Measurements from ENCODE around the gene PPM1D. TPM values are rescaled to one million over a fixed set of nuclear protein-coding genes. Genes with fewer than 3 reads are reported as not detected.

The PPM1D gene
- total and polyA plus RNA-seq, 2 experiments from 2014 or later: 7.8 to 13.3 TPM

GRCh38 chr17:60565233-60565632 is 34.8 kb upstream of the PPM1D start:
- H3F3A ChIP-seq (replicated peaks; ENCODE audit: low read depth): no peaks in the 10 kb centered on the region
- H3K4me1 Mint-ChIP-seq: no peaks in the 10 kb centered on the region
- no peaks in the 10 kb centered on the region for H3K4me1 ChIP-seq (ENCODE audit: insufficient read depth)
- no peak overlapping the region for H3K4me3 Mint-ChIP-seq
- H3K4me2 ChIP-seq: no peak overlapping the region
- H2AFZ ChIP-seq: no peak overlapping the region; the same call in 1 of the 2 replicates
- H4K20me1 ChIP-seq (replicated peaks; ENCODE audit: insufficient read depth): no peaks in the 10 kb centered on the region
- no peak overlapping the region for H3K27ac Mint-ChIP-seq
- H3K27me3 Mint-ChIP-seq (ENCODE audit: insufficient read depth, low read depth, poor library complexity): no peaks in the 10 kb centered on the region
- no peaks in the 10 kb centered on the region for H3K9me2 ChIP-seq (ENCODE audit: insufficient read depth)
- H3K27ac ChIP-seq (ENCODE audit: low read depth): no peak overlapping the region
- ATAC-seq (no peak), DNase-seq (ENCODE audit: low spot score) (no peak)
- no peaks in the 10 kb centered on the region for H3K36me3 ChIP-seq (ENCODE audit: insufficient read depth)
- no peaks in the 10 kb centered on the region for H3K27me3 ChIP-seq (ENCODE audit: insufficient read depth)
- H3K4me3 ChIP-seq: no peak overlapping the region
- no peaks in the 10 kb centered on the region for H3K79me2 ChIP-seq (replicated peaks; ENCODE audit: insufficient read depth)
- TF ChIP-seq ZNF331 (CRISPR knock-in tag; IDR thresholded peaks at IDR 0.05; ENCODE audit: low read depth): no peak
- TF ChIP-seq EZH2 (IDR thresholded peaks at IDR 0.05; ENCODE audit: low read depth, unreplicated experiment): no peak
- TF ChIP-seq, protein P1, sequence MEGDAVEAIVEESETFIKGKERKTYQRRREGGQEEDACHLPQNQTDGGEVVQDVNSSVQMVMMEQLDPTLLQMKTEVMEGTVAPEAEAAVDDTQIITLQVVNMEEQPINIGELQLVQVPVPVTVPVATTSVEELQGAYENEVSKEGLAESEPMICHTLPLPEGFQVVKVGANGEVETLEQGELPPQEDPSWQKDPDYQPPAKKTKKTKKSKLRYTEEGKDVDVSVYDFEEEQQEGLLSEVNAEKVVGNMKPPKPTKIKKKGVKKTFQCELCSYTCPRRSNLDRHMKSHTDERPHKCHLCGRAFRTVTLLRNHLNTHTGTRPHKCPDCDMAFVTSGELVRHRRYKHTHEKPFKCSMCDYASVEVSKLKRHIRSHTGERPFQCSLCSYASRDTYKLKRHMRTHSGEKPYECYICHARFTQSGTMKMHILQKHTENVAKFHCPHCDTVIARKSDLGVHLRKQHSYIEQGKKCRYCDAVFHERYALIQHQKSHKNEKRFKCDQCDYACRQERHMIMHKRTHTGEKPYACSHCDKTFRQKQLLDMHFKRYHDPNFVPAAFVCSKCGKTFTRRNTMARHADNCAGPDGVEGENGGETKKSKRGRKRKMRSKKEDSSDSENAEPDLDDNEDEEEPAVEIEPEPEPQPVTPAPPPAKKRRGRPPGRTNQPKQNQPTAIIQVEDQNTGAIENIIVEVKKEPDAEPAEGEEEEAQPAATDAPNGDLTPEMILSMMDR (conservative IDR thresholded peaks at IDR 0.05; ENCODE audit: low read depth in 2 of 2): no peak
- TF ChIP-seq CREB1 (CRISPR knock-in tag; IDR thresholded peaks at IDR 0.05; ENCODE audit: low read depth): no peak
- TF ChIP-seq, protein P2, sequence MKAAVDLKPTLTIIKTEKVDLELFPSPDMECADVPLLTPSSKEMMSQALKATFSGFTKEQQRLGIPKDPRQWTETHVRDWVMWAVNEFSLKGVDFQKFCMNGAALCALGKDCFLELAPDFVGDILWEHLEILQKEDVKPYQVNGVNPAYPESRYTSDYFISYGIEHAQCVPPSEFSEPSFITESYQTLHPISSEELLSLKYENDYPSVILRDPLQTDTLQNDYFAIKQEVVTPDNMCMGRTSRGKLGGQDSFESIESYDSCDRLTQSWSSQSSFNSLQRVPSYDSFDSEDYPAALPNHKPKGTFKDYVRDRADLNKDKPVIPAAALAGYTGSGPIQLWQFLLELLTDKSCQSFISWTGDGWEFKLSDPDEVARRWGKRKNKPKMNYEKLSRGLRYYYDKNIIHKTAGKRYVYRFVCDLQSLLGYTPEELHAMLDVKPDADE (IDR thresholded peaks at IDR 0.05): no peak
- no peak for TF ChIP-seq EZH2phosphoT487 (IDR thresholded peaks at IDR 0.05; ENCODE audit: unreplicated experiment)
- no peak for TF ChIP-seq NANOG (IDR thresholded peaks at IDR 0.05; ENCODE audit: borderline replicate concordance)
- TF ChIP-seq REST (IDR thresholded peaks at IDR 0.05; ENCODE audit: unreplicated experiment): no peak
- no peak for TF ChIP-seq STAT1 (IDR thresholded peaks at IDR 0.05; ENCODE audit: unreplicated experiment)
- TF ChIP-seq POLR2AphosphoS5 (IDR thresholded peaks at IDR 0.05; ENCODE audit: low read depth): no peak
- TF ChIP-seq JUNB (IDR thresholded peaks at IDR 0.05; ENCODE audit: unreplicated experiment): no peak
- TF ChIP-seq, protein P3, sequence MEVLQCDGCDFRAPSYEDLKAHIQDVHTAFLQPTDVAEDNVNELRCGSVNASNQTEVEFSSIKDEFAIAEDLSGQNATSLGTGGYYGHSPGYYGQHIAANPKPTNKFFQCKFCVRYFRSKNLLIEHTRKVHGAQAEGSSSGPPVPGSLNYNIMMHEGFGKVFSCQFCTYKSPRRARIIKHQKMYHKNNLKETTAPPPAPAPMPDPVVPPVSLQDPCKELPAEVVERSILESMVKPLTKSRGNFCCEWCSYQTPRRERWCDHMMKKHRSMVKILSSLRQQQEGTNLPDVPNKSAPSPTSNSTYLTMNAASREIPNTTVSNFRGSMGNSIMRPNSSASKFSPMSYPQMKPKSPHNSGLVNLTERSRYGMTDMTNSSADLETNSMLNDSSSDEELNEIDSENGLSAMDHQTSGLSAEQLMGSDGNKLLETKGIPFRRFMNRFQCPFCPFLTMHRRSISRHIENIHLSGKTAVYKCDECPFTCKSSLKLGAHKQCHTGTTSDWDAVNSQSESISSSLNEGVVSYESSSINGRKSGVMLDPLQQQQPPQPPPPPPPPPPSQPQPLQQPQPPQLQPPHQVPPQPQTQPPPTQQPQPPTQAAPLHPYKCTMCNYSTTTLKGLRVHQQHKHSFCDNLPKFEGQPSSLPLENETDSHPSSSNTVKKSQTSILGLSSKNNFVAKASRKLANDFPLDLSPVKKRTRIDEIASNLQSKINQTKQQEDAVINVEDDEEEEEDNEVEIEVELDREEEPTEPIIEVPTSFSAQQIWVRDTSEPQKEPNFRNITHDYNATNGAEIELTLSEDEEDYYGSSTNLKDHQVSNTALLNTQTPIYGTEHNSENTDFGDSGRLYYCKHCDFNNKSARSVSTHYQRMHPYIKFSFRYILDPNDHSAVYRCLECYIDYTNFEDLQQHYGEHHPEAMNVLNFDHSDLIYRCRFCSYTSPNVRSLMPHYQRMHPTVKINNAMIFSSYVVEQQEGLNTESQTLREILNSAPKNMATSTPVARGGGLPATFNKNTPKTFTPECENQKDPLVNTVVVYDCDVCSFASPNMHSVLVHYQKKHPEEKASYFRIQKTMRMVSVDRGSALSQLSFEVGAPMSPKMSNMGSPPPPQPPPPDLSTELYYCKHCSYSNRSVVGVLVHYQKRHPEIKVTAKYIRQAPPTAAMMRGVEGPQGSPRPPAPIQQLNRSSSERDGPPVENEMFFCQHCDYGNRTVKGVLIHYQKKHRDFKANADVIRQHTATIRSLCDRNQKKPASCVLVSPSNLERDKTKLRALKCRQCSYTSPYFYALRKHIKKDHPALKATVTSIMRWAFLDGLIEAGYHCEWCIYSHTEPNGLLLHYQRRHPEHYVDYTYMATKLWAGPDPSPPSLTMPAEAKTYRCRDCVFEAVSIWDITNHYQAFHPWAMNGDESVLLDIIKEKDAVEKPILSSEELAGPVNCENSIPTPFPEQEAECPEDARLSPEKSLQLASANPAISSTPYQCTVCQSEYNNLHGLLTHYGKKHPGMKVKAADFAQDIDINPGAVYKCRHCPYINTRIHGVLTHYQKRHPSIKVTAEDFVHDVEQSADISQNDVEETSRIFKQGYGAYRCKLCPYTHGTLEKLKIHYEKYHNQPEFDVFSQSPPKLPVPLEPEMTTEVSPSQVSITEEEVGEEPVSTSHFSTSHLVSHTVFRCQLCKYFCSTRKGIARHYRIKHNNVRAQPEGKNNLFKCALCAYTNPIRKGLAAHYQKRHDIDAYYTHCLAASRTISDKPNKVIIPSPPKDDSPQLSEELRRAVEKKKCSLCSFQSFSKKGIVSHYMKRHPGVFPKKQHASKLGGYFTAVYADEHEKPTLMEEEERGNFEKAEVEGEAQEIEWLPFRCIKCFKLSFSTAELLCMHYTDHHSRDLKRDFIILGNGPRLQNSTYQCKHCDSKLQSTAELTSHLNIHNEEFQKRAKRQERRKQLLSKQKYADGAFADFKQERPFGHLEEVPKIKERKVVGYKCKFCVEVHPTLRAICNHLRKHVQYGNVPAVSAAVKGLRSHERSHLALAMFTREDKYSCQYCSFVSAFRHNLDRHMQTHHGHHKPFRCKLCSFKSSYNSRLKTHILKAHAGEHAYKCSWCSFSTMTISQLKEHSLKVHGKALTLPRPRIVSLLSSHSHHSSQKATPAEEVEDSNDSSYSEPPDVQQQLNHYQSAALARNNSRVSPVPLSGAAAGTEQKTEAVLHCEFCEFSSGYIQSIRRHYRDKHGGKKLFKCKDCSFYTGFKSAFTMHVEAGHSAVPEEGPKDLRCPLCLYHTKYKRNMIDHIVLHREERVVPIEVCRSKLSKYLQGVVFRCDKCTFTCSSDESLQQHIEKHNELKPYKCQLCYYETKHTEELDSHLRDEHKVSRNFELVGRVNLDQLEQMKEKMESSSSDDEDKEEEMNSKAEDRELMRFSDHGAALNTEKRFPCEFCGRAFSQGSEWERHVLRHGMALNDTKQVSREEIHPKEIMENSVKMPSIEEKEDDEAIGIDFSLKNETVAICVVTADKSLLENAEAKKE (CRISPR knock-in tag; IDR thresholded peaks at IDR 0.05): no peak
- TF ChIP-seq ZNF114 (CRISPR knock-in tag; IDR thresholded peaks at IDR 0.05): no peak
- H3K36me3 Mint-ChIP-seq (ENCODE audit: low read depth): no peaks in the 10 kb centered on the region
- H3K9me3 Mint-ChIP-seq: no peaks in the 10 kb centered on the region

All from GM23338 (cell line).